ENCODE data around the gene GABBR1. TPM values are rescaled to one million over a fixed set of nuclear protein-coding genes. Genes with fewer than 3 reads are reported as not detected.

The GABBR1 gene
- total RNA-seq, 1 experiment from 2014 or later, result 146 TPM

- Histone ChIP-seq H3T11ph (ENCODE audit: low read length) (no peak overlapping the region), H2BK12ac (ENCODE audit: insufficient read length, low read depth, low read length) (no peak overlapping the region), H2BK120ac (ENCODE audit: low read depth, low read length, poor library complexity, severe bottlenecking) (no peak overlapping the region), H3K4me2 (ENCODE audit: insufficient read depth, insufficient read length, low read length) (no peak overlapping the region), H3K79me1 (ENCODE audit: insufficient read depth, low read depth, low read length, poor library complexity, severe bottlenecking) (no peaks in the 10 kb centered on the region), H4K8ac (replicated peaks; ENCODE audit: insufficient read length, low read depth, low read length) (no peak overlapping the region), H4K5ac (ENCODE audit: insufficient read length, low read depth, low read length) (no peak overlapping the region), H2BK20ac (ENCODE audit: low read depth, low read length, poor library complexity, severe bottlenecking) (no peak overlapping the region), H3K79me2 (ENCODE audit: insufficient read depth, low read length) (no peaks in the 10 kb centered on the region), H3K4me1 (ENCODE audit: insufficient read depth, low read length) (peaks cover 10% of the 10 kb centered on the region; the same call in 1 of the 2 replicates), H3K9me3 (ENCODE audit: control insufficient read depth, low read depth, low read length) (peaks cover 5% of the 10 kb centered on the region), H2AFZ (ENCODE audit: low read length) (no peak overlapping the region), H3K27ac (ENCODE audit: insufficient read length, low read depth, low read length) (no peak overlapping the region), H3K18ac (ENCODE audit: insufficient read length, low read depth, low read length) (no peak overlapping the region), H3K56ac (ENCODE audit: insufficient read length, low read depth, low read length) (no peak overlapping the region), H4K91ac (ENCODE audit: insufficient read length, low read depth, low read length) (no peak overlapping the region), H4K20me1 (ENCODE audit: control insufficient read depth, insufficient read depth, insufficient read length) (no peaks in the 10 kb centered on the region), H3K9ac (ENCODE audit: extremely low read depth, insufficient read length, low read length) (no peak overlapping the region), H3K4ac (ENCODE audit: low read depth, low read length) (no peak overlapping the region), H3K14ac (ENCODE audit: insufficient read depth, low read length) (no peak overlapping the region), H3K23ac (ENCODE audit: insufficient read length, low read depth, low read length) (no peak overlapping the region), H3K23me2 (ENCODE audit: insufficient read length, low read depth, low read length, poor library complexity, severe bottlenecking) (no peaks in the 10 kb centered on the region), H3K27me3 (ENCODE audit: insufficient read depth, low read length) (no peaks in the 10 kb centered on the region), H2BK5ac (ENCODE audit: insufficient read length, low read length) (no peak overlapping the region), H2AK5ac (ENCODE audit: insufficient read length, low read length) (no peak overlapping the region), H2BK15ac (ENCODE audit: low read depth, low read length) (no peak overlapping the region)
- Mint-ChIP-seq H3K4me3 (no peak overlapping the region), H3K36me3 (ENCODE audit: insufficient read depth in 1 of 3, low read depth in 3 of 3) (peaks cover 10 to 24% (median 14%) of the 10 kb centered on the region in 3 experiments), H3K4me1 (peaks cover 19 to 20% of the 10 kb centered on the region in 2 experiments), H3K9me3 (peaks cover 19 to 21% of the 10 kb centered on the region in 2 experiments), H3K27ac (no peak overlapping the region), H3K27me3 (ENCODE audit: low read depth) (no peaks in the 10 kb centered on the region)
- WGBS (ENCODE audit: extremely low coverage, insufficient read length, low lambda C conversion rate), result no CpG with 5 or more reads among the region's 1 CpG
- DNase-seq, result no peak
- TF ChIP-seq, protein P1, sequence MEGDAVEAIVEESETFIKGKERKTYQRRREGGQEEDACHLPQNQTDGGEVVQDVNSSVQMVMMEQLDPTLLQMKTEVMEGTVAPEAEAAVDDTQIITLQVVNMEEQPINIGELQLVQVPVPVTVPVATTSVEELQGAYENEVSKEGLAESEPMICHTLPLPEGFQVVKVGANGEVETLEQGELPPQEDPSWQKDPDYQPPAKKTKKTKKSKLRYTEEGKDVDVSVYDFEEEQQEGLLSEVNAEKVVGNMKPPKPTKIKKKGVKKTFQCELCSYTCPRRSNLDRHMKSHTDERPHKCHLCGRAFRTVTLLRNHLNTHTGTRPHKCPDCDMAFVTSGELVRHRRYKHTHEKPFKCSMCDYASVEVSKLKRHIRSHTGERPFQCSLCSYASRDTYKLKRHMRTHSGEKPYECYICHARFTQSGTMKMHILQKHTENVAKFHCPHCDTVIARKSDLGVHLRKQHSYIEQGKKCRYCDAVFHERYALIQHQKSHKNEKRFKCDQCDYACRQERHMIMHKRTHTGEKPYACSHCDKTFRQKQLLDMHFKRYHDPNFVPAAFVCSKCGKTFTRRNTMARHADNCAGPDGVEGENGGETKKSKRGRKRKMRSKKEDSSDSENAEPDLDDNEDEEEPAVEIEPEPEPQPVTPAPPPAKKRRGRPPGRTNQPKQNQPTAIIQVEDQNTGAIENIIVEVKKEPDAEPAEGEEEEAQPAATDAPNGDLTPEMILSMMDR (conservative IDR thresholded peaks at IDR 0.05), result no peak
Measured at GRCh38 chr6:29527126-29527525, 105.9 kb downstream of the GABBR1 start.
